Mesendoderm (in vitro differentiated cells): ENCODE data around the gene GMEB2. TPM values are rescaled to one million over a fixed set of nuclear protein-coding genes. Genes with fewer than 3 reads are reported as not detected.
A peak's percentile ranks its signal among the peaks of the same experiment; 100 is the strongest.
"Not testable (repeated sequence)": the region's sequence is repeated elsewhere in the genome, so short reads cannot be mapped to it uniquely, and the experiment has no call there.

Experiments
- DNase-seq: peaks from one replicate; pipeline ENCODE4 v3.0.0; 2013
- H2AK5ac ChIP-seq: 2 replicates; pipeline ENCODE4 v1.6.1; 2013; ENCODE audit warnings: low read length, inconsistent platforms
- H2BK120ac ChIP-seq: 2 replicates; pipeline ENCODE4 v1.6.1; 2013; ENCODE audit warnings: low read depth, mild to moderate bottlenecking, low read length, moderate library complexity, mixed read lengths
- H2BK15ac ChIP-seq: replicated peaks from 2 replicates; pipeline ENCODE4 v1.6.1; 2013; ENCODE audit warnings: low read depth, mild to moderate bottlenecking, moderate library complexity
- H2BK5ac ChIP-seq: 2 replicates; pipeline ENCODE4 v1.6.1; 2013; ENCODE audit warnings: low read length, inconsistent platforms
- H3K18ac ChIP-seq: 2 replicates; pipeline ENCODE4 v1.6.1; 2013; ENCODE audit warnings: mild to moderate bottlenecking, low read length, mixed read lengths
- H3K23ac ChIP-seq: one replicate; pipeline ENCODE4 v1.6.1; 2013; ENCODE audit warnings: low read length
- H3K27ac ChIP-seq: 2 replicates; pipeline ENCODE4 v1.5.1; 2013; ENCODE audit warnings: low read depth, mild to moderate bottlenecking, inconsistent platforms, low read length, moderate library complexity
- H3K27me3 ChIP-seq: 2 replicates; pipeline ENCODE4 v1.6.1; 2013; ENCODE audit warnings: low read length, control low read depth, mild to moderate bottlenecking, inconsistent platforms; ENCODE audit not compliant: insufficient read depth, poor library complexity
- H3K36me3 ChIP-seq: 2 replicates; pipeline ENCODE4 v1.6.1; 2013; ENCODE audit warnings: low read length, inconsistent platforms; ENCODE audit not compliant: control insufficient read depth, insufficient read depth
- H3K4ac ChIP-seq: one replicate; pipeline ENCODE4 v1.6.1; 2013; ENCODE audit warnings: low read depth, mild to moderate bottlenecking, low read length, moderate library complexity
- H3K4me1 ChIP-seq: 2 replicates; pipeline ENCODE4 v1.6.1; 2013; ENCODE audit warnings: low read depth, low read length, inconsistent platforms; ENCODE audit not compliant: control insufficient read depth
- H3K4me2 ChIP-seq: 2 replicates; pipeline ENCODE4 v1.6.1; 2013; ENCODE audit warnings: low read length
- H3K4me3 ChIP-seq: 2 replicates; pipeline ENCODE4 v1.5.1; 2013; ENCODE audit warnings: mild to moderate bottlenecking, low read length
- H3K56ac ChIP-seq: one replicate; pipeline ENCODE4 v1.6.1; 2013; ENCODE audit warnings: low read length
- H3K79me1 ChIP-seq: 2 replicates; pipeline ENCODE4 v1.6.1; 2013; ENCODE audit warnings: low read length, inconsistent platforms
- H3K79me2 ChIP-seq: 2 replicates; pipeline ENCODE4 v1.6.1; 2013; ENCODE audit warnings: mild to moderate bottlenecking, low read length; ENCODE audit not compliant: control insufficient read depth, insufficient read depth
- H3K9ac ChIP-seq: 2 replicates; pipeline ENCODE4 v1.6.1; 2013; ENCODE audit warnings: low read length, inconsistent platforms
- H4K5ac ChIP-seq: one replicate; pipeline ENCODE4 v1.6.1; 2013; ENCODE audit warnings: low read length
- H4K8ac ChIP-seq: one replicate; pipeline ENCODE4 v1.6.1; 2013; ENCODE audit warnings: low read depth, mild to moderate bottlenecking, control low read depth, low read length, moderate library complexity
- WGBS: extraction: QIAGEN DNeasy Blood & Tissue Kit; methylation state at CpG from one replicate; pipeline ENCODE4 v1.1.7; 2013; ENCODE audit warnings: low lambda C conversion rate, missing lambda C conversion rate; ENCODE audit not compliant: insufficient coverage; ENCODE audit errors: extremely low coverage; 5-methylcytosine and 5-hydroxymethylcytosine counted together
- polyA plus RNA-seq, 2 experiments: library from polyadenylated mRNA; stranded (reverse); fragments of 200-250 nt; gene quantifications; one replicate each; pipeline ENCODE4 v1.2.3, GENCODE V29; 2013

GMEB2 gene, protein sequence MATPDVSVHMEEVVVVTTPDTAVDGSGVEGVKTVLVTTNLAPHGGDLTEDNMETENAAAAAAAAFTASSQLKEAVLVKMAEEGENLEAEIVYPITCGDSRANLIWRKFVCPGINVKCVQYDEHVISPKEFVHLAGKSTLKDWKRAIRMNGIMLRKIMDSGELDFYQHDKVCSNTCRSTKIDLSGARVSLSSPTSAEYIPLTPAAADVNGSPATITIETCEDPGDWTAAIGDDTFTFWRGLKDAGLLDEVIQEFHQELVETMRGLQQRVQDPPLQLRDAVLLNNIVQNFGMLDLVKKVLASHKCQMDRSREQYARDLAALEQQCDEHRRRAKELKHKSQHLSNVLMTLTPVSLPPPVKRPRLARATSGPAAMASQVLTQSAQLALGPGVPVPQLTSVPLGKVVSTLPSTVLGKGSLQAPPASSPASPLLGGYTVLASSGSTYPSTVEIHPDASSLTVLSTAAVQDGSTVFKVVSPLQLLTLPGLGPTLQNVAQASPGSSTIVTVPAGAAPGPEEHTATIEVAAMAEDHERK
- 12.5 TPM for polyA plus RNA-seq (2013, experiment 1 of 2)
- 11.8 TPM for polyA plus RNA-seq (2013, experiment 2 of 2)

DNA sequence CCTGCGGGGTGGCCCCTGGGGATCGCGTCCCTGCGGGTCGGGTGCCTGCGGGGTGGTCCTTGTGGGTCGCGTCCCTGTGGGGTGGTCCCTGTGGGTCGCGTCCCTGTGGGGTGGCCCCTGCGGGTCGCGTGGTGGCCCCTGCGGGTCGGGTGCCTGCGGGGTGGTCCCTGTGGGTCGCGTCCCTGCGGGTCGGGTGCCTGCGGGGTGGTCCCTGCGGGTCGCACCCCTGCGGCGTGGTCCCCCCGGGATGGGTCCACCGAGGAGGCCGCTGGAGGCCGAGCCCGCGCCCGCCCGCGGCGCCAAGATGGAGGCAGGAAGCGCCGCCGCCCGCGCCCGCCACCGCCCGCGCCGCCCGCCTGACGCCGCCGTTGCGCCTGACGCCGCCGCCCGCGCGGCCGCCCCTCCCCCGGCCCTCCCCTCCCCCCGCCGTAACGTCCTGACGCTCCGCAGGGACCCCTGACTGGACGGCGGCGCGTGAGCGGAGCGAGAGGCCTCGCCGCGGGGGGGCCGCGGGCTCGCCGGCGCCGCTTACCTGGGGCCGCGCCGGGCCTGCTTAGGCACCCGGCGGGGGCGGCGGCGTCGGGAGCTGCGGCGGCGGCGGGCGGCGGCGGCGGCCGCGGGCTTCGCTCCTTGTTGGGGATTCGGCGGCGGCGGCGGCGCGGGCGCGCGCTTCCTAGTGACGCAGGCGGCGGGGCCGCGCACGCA lies at the start of gene GMEB2:
GMEB2 (minus strand) TSS at position 678 of the 705 bp plus-strand sequence. CDS start 7,704 bp downstream, outside the sequence.
- Histone ChIP-seq H3K36me3 (no peaks in the 10 kb centered on the region), H2AK5ac (no peak within 1 kb of the TSS), H3K4me2 (peak within 1 kb of the TSS; percentile 81), H3K79me1 (peaks cover 8% of the 10 kb centered on the region), H3K23ac (peak within 1 kb of the TSS; percentile 98), H3K9ac (peak within 1 kb of the TSS; percentile 97), H3K4me1 (no peaks in the 10 kb centered on the region), H3K79me2 (peaks cover 15% of the 10 kb centered on the region), H4K8ac (peak within 1 kb of the TSS; percentile 91), H4K5ac (no peak within 1 kb of the TSS), H3K56ac (peak within 1 kb of the TSS; percentile 99), H3K27ac (peak within 1 kb of the TSS; percentile 93), H2BK5ac (no peak within 1 kb of the TSS), H3K18ac (peak within 1 kb of the TSS; percentile 96), H2BK15ac (no peak within 1 kb of the TSS), H3K27me3 (no peaks in the 10 kb centered on the region), H3K4ac (peak within 1 kb of the TSS; percentile 92), H2BK120ac (no peak within 1 kb of the TSS), H3K4me3 (peak within 1 kb of the TSS; percentile 76)
- DNase-seq = no peak
- no CpG with 5 or more reads among the region's 114 CpGs for WGBS

GRCh38 chr20:63675681-63676368 lies 48.9 kb upstream of the GMEB2 start:
- no peaks in the 10 kb centered on the region for H3K79me2 ChIP-seq
- no peak overlapping the region for H2BK5ac ChIP-seq
- peaks cover 3% of the 10 kb centered on the region for H3K36me3 ChIP-seq
- H4K8ac ChIP-seq = no peak overlapping the region
- H3K18ac ChIP-seq = no peak overlapping the region
- H3K23ac ChIP-seq = no peak overlapping the region
- H3K9ac ChIP-seq = no peak overlapping the region
- no peaks in the 10 kb centered on the region for H3K4me1 ChIP-seq
- no peaks in the 10 kb centered on the region for H3K79me1 ChIP-seq
- no peak for DNase-seq
- no peak overlapping the region for H3K27ac ChIP-seq
- H4K5ac ChIP-seq = no peak overlapping the region
- H3K4ac ChIP-seq = no peak overlapping the region
- H3K4me2 ChIP-seq = no peak overlapping the region
- no CpG with 5 or more reads among the region's 20 CpGs for WGBS
- H2BK120ac ChIP-seq = no peak overlapping the region
- H3K56ac ChIP-seq = no peak overlapping the region
- H2AK5ac ChIP-seq = no peak overlapping the region
- H3K27me3 ChIP-seq = no peaks in the 10 kb centered on the region
- no peak overlapping the region for H3K4me3 ChIP-seq
- H2BK15ac ChIP-seq = no peak overlapping the region

GRCh38 chr20:63673951-63674350 lies 47.0 kb upstream of the GMEB2 start:
- H3K4ac ChIP-seq = no peak overlapping the region
- no peak overlapping the region for H2BK15ac ChIP-seq
- no peak overlapping the region for H3K56ac ChIP-seq
- no peak overlapping the region for H3K9ac ChIP-seq
- H4K8ac ChIP-seq = no peak overlapping the region
- H3K4me2 ChIP-seq = no peak overlapping the region
- H2AK5ac ChIP-seq = no peak overlapping the region
- H3K4me1 ChIP-seq = no peaks in the 10 kb centered on the region
- no peaks in the 10 kb centered on the region for H3K79me2 ChIP-seq
- H3K36me3 ChIP-seq = peaks cover 3% of the 10 kb centered on the region
- H3K27ac ChIP-seq = no peak overlapping the region
- no peak overlapping the region for H3K4me3 ChIP-seq
- WGBS = no CpG with 5 or more reads among the region's 14 CpGs
- H4K5ac ChIP-seq = no peak overlapping the region
- DNase-seq = no peak
- H3K27me3 ChIP-seq = no peaks in the 10 kb centered on the region
- H2BK120ac ChIP-seq = no peak overlapping the region
- no peak overlapping the region for H3K18ac ChIP-seq
- H3K79me1 ChIP-seq = no peaks in the 10 kb centered on the region
- H3K23ac ChIP-seq = no peak overlapping the region
- no peak overlapping the region for H2BK5ac ChIP-seq

DNA sequence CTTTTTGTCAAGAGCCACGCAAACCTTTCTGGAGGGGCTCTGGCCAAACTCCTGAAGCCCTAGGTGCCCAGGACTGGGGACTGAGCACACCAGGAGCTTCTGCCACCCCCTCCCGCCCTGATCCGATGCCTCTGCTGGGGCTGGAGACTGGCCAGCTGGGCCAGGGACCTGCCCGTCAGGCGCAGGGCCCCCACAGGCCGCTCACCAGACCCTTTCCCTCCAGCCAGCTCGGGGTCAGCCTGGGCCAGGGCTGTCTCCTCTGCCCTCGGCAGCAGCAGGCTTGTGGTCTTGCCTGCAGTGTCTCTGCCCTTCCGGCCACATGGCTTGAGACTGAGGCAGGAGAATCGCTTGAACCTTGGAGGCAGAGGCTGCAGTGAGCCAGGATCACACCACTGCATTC lies 45.8 kb upstream of the GMEB2 start:
- Histone ChIP-seq H3K79me1 (no peaks in the 10 kb centered on the region), H3K79me2 (no peaks in the 10 kb centered on the region), H3K27me3 (no peaks in the 10 kb centered on the region), H2BK5ac (no peak overlapping the region), H3K36me3 (peaks cover 2% of the 10 kb centered on the region), H3K4me3 (no peak overlapping the region), H4K8ac (no peak overlapping the region), H3K18ac (no peak overlapping the region), H3K56ac (no peak overlapping the region), H3K4me1 (no peaks in the 10 kb centered on the region), H2BK15ac (no peak overlapping the region), H2AK5ac (no peak overlapping the region), H3K4ac (no peak overlapping the region), H3K27ac (no peak overlapping the region), H3K23ac (no peak overlapping the region), H2BK120ac (no peak overlapping the region), H3K4me2 (no peak overlapping the region), H3K9ac (no peak overlapping the region), H4K5ac (no peak overlapping the region)
- no CpG with 5 or more reads among the region's 10 CpGs for WGBS
- DNase-seq = no peak

GRCh38 chr20:63671695-63672094 lies 44.8 kb upstream of the GMEB2 start:
- H4K5ac ChIP-seq, H2BK5ac ChIP-seq, H3K4me3 ChIP-seq, H3K56ac ChIP-seq, H3K27ac ChIP-seq, H2BK15ac ChIP-seq, H3K36me3 ChIP-seq, H3K4me1 ChIP-seq, H3K4me2 ChIP-seq, H3K9ac ChIP-seq, H3K27me3 ChIP-seq, H3K18ac ChIP-seq, H3K23ac ChIP-seq, H3K79me1 ChIP-seq, H3K4ac ChIP-seq, H2BK120ac ChIP-seq, H2AK5ac ChIP-seq, H4K8ac ChIP-seq, DNase-seq, H3K79me2 ChIP-seq: not testable (repeated sequence)
- no CpG with 5 or more reads among the region's 12 CpGs for WGBS
